Right lobe of liver (tissue), 4 donors: ENCODE data around the gene LIN9.

Experiments used
- POLR2A ChIP-seq: fragments of 450-650 bp; IDR thresholded peaks from one replicate; pipeline ENCODE4 v1.6.1; 2017; ENCODE audit warnings: antibody characterized with exemption, mild to moderate bottlenecking
- TF ChIP-seq, protein P1 (sequence below), 4 donors: fragments of 200-600 bp in 3 of 4; fragments of 450-650 bp in 1 of 4; IDR thresholded peaks; one replicate each; pipeline versions ENCODE4 v1.5.1 to v1.8.0; 2016 to 2022; ENCODE audit warnings: antibody characterized with exemption in 4 of 4, mild to moderate bottlenecking in 2 of 4
- donor health status: DM: no; HTN: no; CAD: no.
- donor health status: DM: no; HTN: no; CAD: no.
- donor health status: DM: no; HTN: yes; CAD: no.

DNA sequence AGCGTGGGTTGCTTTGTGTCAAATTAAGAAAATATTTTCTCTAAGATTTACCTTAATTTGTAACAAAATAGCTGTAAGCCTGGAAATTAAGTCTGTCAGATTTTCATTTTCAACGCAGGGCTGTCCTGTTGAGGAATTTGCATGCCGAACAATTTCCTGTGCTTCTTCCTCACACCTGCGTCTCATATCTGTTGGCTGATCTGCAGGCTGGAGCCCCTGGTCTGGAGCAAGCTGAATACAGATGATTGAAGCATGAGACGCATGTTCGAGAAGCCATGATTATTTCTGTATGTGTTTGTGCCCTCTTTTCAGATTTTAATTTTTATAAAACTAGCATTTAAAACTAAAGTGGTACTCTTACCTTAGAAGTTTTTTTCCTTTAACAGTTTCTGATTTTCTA, 75.7 kb downstream of the LIN9 start:
- TF ChIP-seq, protein P1, sequence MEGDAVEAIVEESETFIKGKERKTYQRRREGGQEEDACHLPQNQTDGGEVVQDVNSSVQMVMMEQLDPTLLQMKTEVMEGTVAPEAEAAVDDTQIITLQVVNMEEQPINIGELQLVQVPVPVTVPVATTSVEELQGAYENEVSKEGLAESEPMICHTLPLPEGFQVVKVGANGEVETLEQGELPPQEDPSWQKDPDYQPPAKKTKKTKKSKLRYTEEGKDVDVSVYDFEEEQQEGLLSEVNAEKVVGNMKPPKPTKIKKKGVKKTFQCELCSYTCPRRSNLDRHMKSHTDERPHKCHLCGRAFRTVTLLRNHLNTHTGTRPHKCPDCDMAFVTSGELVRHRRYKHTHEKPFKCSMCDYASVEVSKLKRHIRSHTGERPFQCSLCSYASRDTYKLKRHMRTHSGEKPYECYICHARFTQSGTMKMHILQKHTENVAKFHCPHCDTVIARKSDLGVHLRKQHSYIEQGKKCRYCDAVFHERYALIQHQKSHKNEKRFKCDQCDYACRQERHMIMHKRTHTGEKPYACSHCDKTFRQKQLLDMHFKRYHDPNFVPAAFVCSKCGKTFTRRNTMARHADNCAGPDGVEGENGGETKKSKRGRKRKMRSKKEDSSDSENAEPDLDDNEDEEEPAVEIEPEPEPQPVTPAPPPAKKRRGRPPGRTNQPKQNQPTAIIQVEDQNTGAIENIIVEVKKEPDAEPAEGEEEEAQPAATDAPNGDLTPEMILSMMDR (IDR thresholded peaks at IDR 0.05) = no peak
- no peak for TF ChIP-seq POLR2A
